ENCODE results near the gene AP1G1. TPM values are rescaled to one million over a fixed set of nuclear protein-coding genes. Genes with fewer than 3 reads are reported as not detected.

Gene AP1G1
- total RNA-seq, 4 donors from 2014 or later: 74.0 to 114 (median 96.9) TPM

GRCh38 chr16:71852561-71852960 lies 43.9 kb upstream of the AP1G1 start:
- H3K36me3 ChIP-seq: peaks cover 32 to 34% of the 10 kb centered on the region in 2 donors
- H3K27ac ChIP-seq: no peak overlapping the region
- no peak for DNase-seq
- peaks cover 0 to 1% of the 10 kb centered on the region in 2 donors for H3K4me1 ChIP-seq
- no peak overlapping the region for H3K4me3 ChIP-seq (replicated peaks in 1 of 3)
- TF ChIP-seq POLR2A (IDR thresholded peaks at IDR 0.05): no peak
- no peak for TF ChIP-seq CTCF (IDR thresholded peaks at IDR 0.05)
- no peaks in the 10 kb centered on the region for H3K9me3 ChIP-seq
- H3K27me3 ChIP-seq: no peaks in the 10 kb centered on the region
- WGBS, 2 donors: 95 to 97% methylated on average over 4 of the region's 4 CpGs
- intact Hi-C loops (cut with DNase I): no loop called here

- intact Hi-C loops (cut with DNase I): no loop called here
- H3K4me1 ChIP-seq: peaks cover 2 to 5% of the 10 kb centered on the region in 2 donors
- H3K9me3 ChIP-seq: no peaks in the 10 kb centered on the region
- TF ChIP-seq CTCF (IDR thresholded peaks at IDR 0.05): no peak
- TF ChIP-seq POLR2A (IDR thresholded peaks at IDR 0.05): no peak
- no peaks in the 10 kb centered on the region for H3K27me3 ChIP-seq
- no peak for DNase-seq
- no peak overlapping the region for H3K27ac ChIP-seq
- 83 to 92% methylated on average over 3 of the region's 3 CpGs for whole genome bisulfite sequencing, 2 donors
- H3K4me3 ChIP-seq (replicated peaks in 1 of 3): no peak overlapping the region
- H3K36me3 ChIP-seq: peaks cover 32 to 34% of the 10 kb centered on the region in 2 donors
Observed at GRCh38 chr16:71852158-71852557, 43.5 kb upstream of the AP1G1 start.

- H3K4me1 ChIP-seq: peaks cover 6 to 10% of the 10 kb centered on the region in 2 donors
- H3K36me3 ChIP-seq: peaks cover 32 to 34% of the 10 kb centered on the region in 2 donors
- H3K4me3 ChIP-seq (replicated peaks in 1 of 3): no peak overlapping the region
- H3K27ac ChIP-seq: no peak overlapping the region
- H3K9me3 ChIP-seq: no peaks in the 10 kb centered on the region
- WGBS, 2 donors: 90 to 92% methylated on average over 8 of the region's 8 CpGs
- no peaks in the 10 kb centered on the region for H3K27me3 ChIP-seq
- intact Hi-C loops (cut with DNase I): no loop called here
- TF ChIP-seq CTCF (IDR thresholded peaks at IDR 0.05) (no peak), POLR2A (IDR thresholded peaks at IDR 0.05) (no peak)
- no peak for DNase-seq
Observed at GRCh38 chr16:71851746-71852145, 43.1 kb upstream of the AP1G1 start.

GRCh38 chr16:71848622-71849021 lies 40.0 kb upstream of the AP1G1 start:
- no peaks in the 10 kb centered on the region for H3K9me3 ChIP-seq
- H3K4me3 ChIP-seq (replicated peaks in 1 of 3): no peak overlapping the region
- whole genome bisulfite sequencing, 2 donors: 85 to 89% methylated on average over 6 of the region's 6 CpGs
- TF ChIP-seq CTCF (IDR thresholded peaks at IDR 0.05) (no peak), POLR2A (IDR thresholded peaks at IDR 0.05) (no peak)
- no peak overlapping the region for H3K27ac ChIP-seq
- H3K27me3 ChIP-seq: no peaks in the 10 kb centered on the region
- intact Hi-C loops (cut with DNase I): no loop called here
- H3K36me3 ChIP-seq: peaks cover 27 to 34% of the 10 kb centered on the region in 2 donors
- DNase-seq: no peak
- H3K4me1 ChIP-seq: peaks cover 9 to 11% of the 10 kb centered on the region in 2 donors

- 54 to 62% methylated on average over 3 of the region's 3 CpGs for WGBS, 2 donors
Observed at GRCh38 chr16:71847096-71847495, 38.5 kb upstream of the AP1G1 start.

More at GRCh38 chr16:71847096-71847495, 38.5 kb upstream of the AP1G1 start:
- H3K27me3 ChIP-seq: no peaks in the 10 kb centered on the region
- intact Hi-C loops (cut with DNase I): no loop called here
- peaks cover 27 to 34% of the 10 kb centered on the region in 2 donors for H3K36me3 ChIP-seq
- no peak for DNase-seq
- H3K4me3 ChIP-seq (replicated peaks in 1 of 3): no peak overlapping the region
- TF ChIP-seq CTCF (IDR thresholded peaks at IDR 0.05): no peak
- TF ChIP-seq POLR2A (IDR thresholded peaks at IDR 0.05): no peak
- no peaks in the 10 kb centered on the region for H3K9me3 ChIP-seq
- H3K27ac ChIP-seq: no peak overlapping the region
- peaks cover 9 to 11% of the 10 kb centered on the region in 2 donors for H3K4me1 ChIP-seq

Data from thyroid gland (tissue), 4 donors.